ENCODE results near the gene PRMT3.

- TF ChIP-seq CTCF (IDR thresholded peaks at IDR 0.05) (no peak), POLR2A (IDR thresholded peaks at IDR 0.05) (no peak)
These were observed 92.0 kb downstream of the PRMT3 start for GRCh38 chr11:20479513-20479912.
